RWPE2 (cell line): ENCODE measurements around the gene PRRG1.
"Not testable (repeated sequence)": the region's sequence is repeated elsewhere in the genome, so short reads cannot be mapped to it uniquely, and the experiment has no call there.

ENCODE experiments used
- ATAC-seq: fragments of 200-7000 bp; cut with Tn5 transposase; 3 replicates; pipeline ENCODE4 v1.9.1; 2021; ENCODE audit warnings: low read depth
- DNase-seq: peaks from one replicate; pipeline ENCODE4 v3.0.0-alpha.2; 2020; ENCODE audit warnings: low spot score
- H3K27ac ChIP-seq: fragments of 450-650 bp; 2 replicates; pipeline ENCODE4 v1.5.1; 2017; ENCODE audit warnings: mild to moderate bottlenecking; ENCODE audit not compliant: poor library complexity, severe bottlenecking
- H3K27me3 ChIP-seq: fragments of 250-450 bp; sonication (Bioruptor Pico); 2 replicates; pipeline ENCODE4 v1.5.1; 2021; ENCODE audit warnings: mild to moderate bottlenecking, moderate library complexity; ENCODE audit not compliant: insufficient read depth, poor library complexity, severe bottlenecking
- H3K36me3 ChIP-seq: fragments of 250-450 bp; sonication (Bioruptor Pico); 2 replicates; pipeline ENCODE4 v1.5.1; 2020; ENCODE audit warnings: low read depth, mild to moderate bottlenecking, moderate library complexity
- H3K4me1 ChIP-seq: fragments of 250-450 bp; sonication (Bioruptor Pico); 2 replicates; pipeline ENCODE4 v1.5.1; 2021; ENCODE audit warnings: mild to moderate bottlenecking, moderate library complexity; ENCODE audit not compliant: insufficient read depth, poor library complexity, severe bottlenecking
- H3K4me3 ChIP-seq: fragments of 250-450 bp; sonication (Bioruptor Pico); 2 replicates; pipeline ENCODE4 v1.5.1; 2021; ENCODE audit warnings: mild to moderate bottlenecking, moderate library complexity; ENCODE audit not compliant: severe bottlenecking
- H3K9me3 ChIP-seq: fragments of 250-450 bp; sonication (Bioruptor Pico); 2 replicates; pipeline ENCODE4 v1.5.1; 2021; ENCODE audit warnings: mild to moderate bottlenecking, moderate library complexity; ENCODE audit not compliant: severe bottlenecking
- CTCF ChIP-seq: fragments of 450-650 bp; IDR thresholded peaks from one replicate; pipeline ENCODE4 v1.5.1; 2017; ENCODE audit warnings: mild to moderate bottlenecking, moderate library complexity; ENCODE audit not compliant: poor library complexity, severe bottlenecking

PRRG1 gene

DNA sequence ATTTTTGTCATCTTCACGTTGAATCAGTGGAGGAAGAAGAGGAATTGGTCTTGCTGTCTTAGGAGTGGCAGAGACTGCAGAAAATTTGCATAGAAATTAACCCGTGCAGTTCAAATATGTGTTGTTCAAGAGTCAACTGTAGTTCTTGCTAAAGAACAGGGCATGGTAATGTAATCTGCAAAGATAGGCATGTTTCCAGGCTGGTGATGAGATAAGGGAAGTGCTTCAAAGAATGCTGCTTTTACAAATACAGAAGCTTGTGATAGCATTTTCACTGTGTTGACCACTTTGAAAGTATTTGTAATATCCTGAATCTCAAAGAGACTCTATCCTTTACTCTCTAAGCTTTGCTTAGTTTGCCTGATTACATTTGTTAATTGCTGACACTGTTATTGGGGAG lies 60.1 kb downstream of the PRRG1 start:
- Histone ChIP-seq H3K36me3 (no peaks in the 10 kb centered on the region), H3K4me3 (no peak overlapping the region), H3K27ac (no peak overlapping the region), H3K9me3 (no peaks in the 10 kb centered on the region), H3K27me3 (no peaks in the 10 kb centered on the region), H3K4me1 (no peaks in the 10 kb centered on the region)
- ATAC-seq (no peak), DNase-seq (no peak)
- TF ChIP-seq CTCF: no peak

GRCh38 chrX:37420185-37420584 lies 71.0 kb downstream of the PRRG1 start:
- ATAC-seq (no peak), DNase-seq (no peak)
- no peaks in the 10 kb centered on the region for H3K36me3 ChIP-seq
- TF ChIP-seq CTCF: no peak
- no peaks in the 10 kb centered on the region for H3K27me3 ChIP-seq
- H3K9me3 ChIP-seq: no peaks in the 10 kb centered on the region
- no peak overlapping the region for H3K27ac ChIP-seq
- peaks cover 5% of the 10 kb centered on the region for H3K4me1 ChIP-seq
- H3K4me3 ChIP-seq: no peak overlapping the region

DNA sequence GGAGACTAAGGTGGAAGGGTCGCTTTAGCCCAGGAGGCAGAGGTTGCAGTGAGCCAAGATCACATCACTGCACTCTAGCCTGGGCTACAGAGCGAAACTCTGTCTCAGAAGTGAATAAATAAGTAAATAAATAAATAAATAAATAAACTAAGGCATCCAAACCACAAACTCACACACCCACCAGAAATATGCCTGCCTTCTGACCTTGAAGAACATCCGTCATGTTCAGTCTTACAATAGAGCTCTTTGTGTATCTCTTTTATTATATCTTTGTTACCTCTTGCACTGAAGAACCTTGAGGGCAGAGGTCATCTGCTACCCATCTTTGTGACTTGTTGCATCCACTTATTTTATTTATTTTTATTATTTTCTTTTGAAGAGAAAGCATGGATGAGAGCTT lies 71.6 kb downstream of the PRRG1 start:
- no peak overlapping the region for H3K4me3 ChIP-seq
- no peaks in the 10 kb centered on the region for H3K9me3 ChIP-seq
- DNase-seq (no peak), ATAC-seq (no peak)
- peaks cover 5% of the 10 kb centered on the region for H3K4me1 ChIP-seq
- no peak for TF ChIP-seq CTCF
- H3K27ac ChIP-seq: no peak overlapping the region
- no peaks in the 10 kb centered on the region for H3K27me3 ChIP-seq
- H3K36me3 ChIP-seq: no peaks in the 10 kb centered on the region

DNA sequence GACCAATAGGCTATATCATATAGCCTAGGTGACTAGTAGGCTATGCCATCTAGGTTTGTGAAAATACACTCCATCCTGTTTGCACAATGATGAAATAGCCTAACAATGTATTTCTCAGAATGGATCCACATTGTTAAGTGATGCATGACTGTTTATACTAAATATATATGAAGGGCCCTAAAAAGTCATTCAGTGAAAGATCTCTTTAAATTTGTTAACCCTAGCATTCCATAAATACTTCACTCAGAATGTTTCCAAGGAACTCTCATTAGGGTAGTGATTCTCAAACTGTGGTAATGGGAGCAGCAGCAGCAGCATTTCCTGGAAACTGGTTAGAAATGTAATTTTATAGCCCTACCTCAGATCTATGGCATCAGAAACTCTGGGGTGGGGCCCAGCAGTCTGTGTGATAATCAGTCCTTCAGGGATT lies 74.9 kb downstream of the PRRG1 start:
- H3K27ac ChIP-seq: peak overlapping the region; percentile 17
- H3K27me3 ChIP-seq: no peaks in the 10 kb centered on the region
- H3K9me3 ChIP-seq: no peaks in the 10 kb centered on the region
- no peak overlapping the region for H3K4me3 ChIP-seq
- no peak for DNase-seq
- H3K4me1 ChIP-seq: peaks cover 5% of the 10 kb centered on the region
- ATAC-seq: peak; percentile 54; the same call in 2 of the 3 replicates
- no peak for TF ChIP-seq CTCF
- no peaks in the 10 kb centered on the region for H3K36me3 ChIP-seq

DNA sequence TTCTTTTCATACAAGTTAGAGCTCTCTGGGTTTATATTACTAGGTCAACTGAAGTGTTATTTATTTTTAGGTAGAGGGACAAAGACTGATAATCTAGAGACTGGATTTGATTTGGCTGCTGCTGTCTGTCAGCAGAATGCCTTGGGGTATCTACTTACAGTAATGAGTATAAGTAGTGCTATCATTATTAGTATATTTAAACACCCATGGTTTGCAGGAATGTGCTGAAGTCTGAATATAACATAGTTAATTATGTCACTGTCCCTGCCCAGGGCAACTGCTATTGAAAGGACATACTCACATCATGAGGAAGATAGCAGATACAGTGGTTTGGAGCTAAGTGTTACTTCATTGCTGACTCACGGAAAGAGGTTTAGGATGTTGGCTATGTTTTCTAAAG lies 76.2 kb downstream of the PRRG1 start:
- Histone ChIP-seq H3K36me3 (no peaks in the 10 kb centered on the region), H3K27me3 (no peaks in the 10 kb centered on the region), H3K27ac (no peak overlapping the region), H3K4me1 (peaks cover 5% of the 10 kb centered on the region), H3K9me3 (no peaks in the 10 kb centered on the region), H3K4me3 (no peak overlapping the region)
- DNase-seq (no peak), ATAC-seq (no peak)
- no peak for TF ChIP-seq CTCF

DNA sequence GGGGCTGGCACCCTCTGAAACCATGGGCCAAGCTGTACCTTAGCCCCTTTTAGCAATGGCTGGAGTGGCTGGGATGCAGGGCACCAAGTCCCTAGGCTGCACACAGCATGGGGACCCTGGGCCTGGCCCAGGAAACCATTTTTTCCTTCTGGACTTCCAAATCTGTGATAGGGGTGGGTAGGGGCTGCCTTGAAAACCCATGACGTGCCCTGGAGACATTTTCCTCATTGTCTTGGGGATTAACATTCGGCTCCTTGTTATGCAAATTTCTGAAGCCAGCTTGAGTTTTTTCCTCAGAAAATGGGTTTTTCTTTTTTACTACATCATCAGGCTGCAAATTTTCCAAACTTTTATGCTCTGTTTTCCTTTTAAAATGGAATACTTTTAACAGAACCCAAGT lies 79.8 kb downstream of the PRRG1 start:
- not testable (repeated sequence) for H3K4me3 ChIP-seq, DNase-seq, H3K27ac ChIP-seq, H3K9me3 ChIP-seq, ATAC-seq, H3K36me3 ChIP-seq, H3K27me3 ChIP-seq, H3K4me1 ChIP-seq
